ENCODE measurements around the gene ERLIN1. TPM values are rescaled to one million over a fixed set of nuclear protein-coding genes. Genes with fewer than 3 reads are reported as not detected.
A peak's percentile ranks its signal among the peaks of the same experiment; 100 is the strongest.

ERLIN1 gene
- total and polyA plus RNA-seq, 10 of the 15 experiments (the other 5 are each of a cell fraction or from before 2014, with no cell fraction given) = 4.9 to 21.7 (median 13.0) TPM

DNA sequence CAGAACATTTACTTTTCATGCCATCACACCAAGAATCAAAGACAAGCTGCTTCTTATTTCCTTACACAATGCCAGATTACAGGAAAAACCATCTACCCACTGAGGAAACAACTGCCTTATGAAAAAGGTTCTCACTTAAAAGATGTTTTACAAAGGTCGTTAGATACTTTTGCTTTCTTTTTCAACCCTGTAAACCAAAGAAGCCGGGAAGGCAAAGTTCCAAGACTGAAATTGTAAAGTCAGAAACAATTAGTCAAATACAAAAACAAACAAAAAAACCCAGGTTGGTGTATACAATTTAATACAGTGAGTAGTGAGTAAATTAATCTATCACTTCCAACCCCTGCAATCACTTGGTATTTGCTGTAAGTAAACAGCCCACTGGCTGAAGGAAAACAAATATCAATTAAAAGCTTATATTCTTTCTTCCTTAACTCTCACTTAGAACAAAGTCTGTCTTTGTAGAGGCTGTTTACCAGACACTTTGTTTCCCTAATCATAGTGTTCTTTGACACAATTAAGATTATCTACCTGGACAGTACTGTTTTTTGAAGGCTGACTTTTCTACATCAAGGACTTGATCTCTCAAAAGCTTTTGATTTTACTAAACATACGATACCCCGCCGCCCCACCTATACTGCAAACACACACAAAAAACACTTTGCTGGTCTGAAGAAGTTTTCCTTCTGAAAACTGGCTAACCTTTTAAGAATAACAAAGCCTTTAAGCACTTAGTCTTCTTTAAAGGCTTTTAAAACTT lies 18.1 kb downstream of the ERLIN1 start:
- H4K20me1 ChIP-seq (ENCODE audit: control insufficient read depth, insufficient read depth) = no peaks in the 10 kb centered on the region
- no peaks in the 10 kb centered on the region; the same call in 1 of the 2 replicates for H3K79me2 ChIP-seq (ENCODE audit: control insufficient read depth, insufficient read depth, low read length)
- ChIA-PET CTCF (interaction anchor here (0.7 to 1.1 kb wide), 2 partner anchors 13 to 191 kb away, joined by 3 read pairs; no protein-coding TSS in a partner anchor), SMC1A (ENCODE audit: uncharacterized antibody, unreplicated experiment) (interaction anchor here (1.3 to 1.5 kb wide), 3 partner anchors 12 to 17 kb away, joined by 3 to 6 read pairs (median 5); no protein-coding TSS in a partner anchor), RAD21 (ENCODE audit: unreplicated experiment) (no interaction called here), POLR2A (interaction anchor here (0.6 to 1.2 kb wide), 3 partner anchors 8 to 47 kb away, joined by 3 to 5 read pairs (median 3); no protein-coding TSS in a partner anchor)
- no peaks in the 10 kb centered on the region for H3K27me3 ChIP-seq (replicated peaks in 1 of 2; ENCODE audit: control insufficient read depth in 2 of 2, insufficient read depth in 2 of 2, low read length in 1 of 2)
- FAIRE-seq (peak; percentile 7), DNase-seq (ENCODE audit: low read depth, low spot score) (no peak), ATAC-seq (no peak; the same call in 2 of the 3 replicates)
- TF ChIP-seq, protein P1, sequence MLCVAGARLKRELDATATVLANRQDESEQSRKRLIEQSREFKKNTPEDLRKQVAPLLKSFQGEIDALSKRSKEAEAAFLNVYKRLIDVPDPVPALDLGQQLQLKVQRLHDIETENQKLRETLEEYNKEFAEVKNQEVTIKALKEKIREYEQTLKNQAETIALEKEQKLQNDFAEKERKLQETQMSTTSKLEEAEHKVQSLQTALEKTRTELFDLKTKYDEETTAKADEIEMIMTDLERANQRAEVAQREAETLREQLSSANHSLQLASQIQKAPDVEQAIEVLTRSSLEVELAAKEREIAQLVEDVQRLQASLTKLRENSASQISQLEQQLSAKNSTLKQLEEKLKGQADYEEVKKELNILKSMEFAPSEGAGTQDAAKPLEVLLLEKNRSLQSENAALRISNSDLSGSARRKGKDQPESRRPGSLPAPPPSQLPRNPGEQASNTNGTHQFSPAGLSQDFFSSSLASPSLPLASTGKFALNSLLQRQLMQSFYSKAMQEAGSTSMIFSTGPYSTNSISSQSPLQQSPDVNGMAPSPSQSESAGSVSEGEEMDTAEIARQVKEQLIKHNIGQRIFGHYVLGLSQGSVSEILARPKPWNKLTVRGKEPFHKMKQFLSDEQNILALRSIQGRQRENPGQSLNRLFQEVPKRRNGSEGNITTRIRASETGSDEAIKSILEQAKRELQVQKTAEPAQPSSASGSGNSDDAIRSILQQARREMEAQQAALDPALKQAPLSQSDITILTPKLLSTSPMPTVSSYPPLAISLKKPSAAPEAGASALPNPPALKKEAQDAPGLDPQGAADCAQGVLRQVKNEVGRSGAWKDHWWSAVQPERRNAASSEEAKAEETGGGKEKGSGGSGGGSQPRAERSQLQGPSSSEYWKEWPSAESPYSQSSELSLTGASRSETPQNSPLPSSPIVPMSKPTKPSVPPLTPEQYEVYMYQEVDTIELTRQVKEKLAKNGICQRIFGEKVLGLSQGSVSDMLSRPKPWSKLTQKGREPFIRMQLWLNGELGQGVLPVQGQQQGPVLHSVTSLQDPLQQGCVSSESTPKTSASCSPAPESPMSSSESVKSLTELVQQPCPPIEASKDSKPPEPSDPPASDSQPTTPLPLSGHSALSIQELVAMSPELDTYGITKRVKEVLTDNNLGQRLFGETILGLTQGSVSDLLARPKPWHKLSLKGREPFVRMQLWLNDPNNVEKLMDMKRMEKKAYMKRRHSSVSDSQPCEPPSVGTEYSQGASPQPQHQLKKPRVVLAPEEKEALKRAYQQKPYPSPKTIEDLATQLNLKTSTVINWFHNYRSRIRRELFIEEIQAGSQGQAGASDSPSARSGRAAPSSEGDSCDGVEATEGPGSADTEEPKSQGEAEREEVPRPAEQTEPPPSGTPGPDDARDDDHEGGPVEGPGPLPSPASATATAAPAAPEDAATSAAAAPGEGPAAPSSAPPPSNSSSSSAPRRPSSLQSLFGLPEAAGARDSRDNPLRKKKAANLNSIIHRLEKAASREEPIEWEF (IDR thresholded peaks at IDR 0.05; ENCODE audit: insufficient replicate concordance, low read depth, low read length) = no peak
- TF ChIP-seq, protein P2, sequence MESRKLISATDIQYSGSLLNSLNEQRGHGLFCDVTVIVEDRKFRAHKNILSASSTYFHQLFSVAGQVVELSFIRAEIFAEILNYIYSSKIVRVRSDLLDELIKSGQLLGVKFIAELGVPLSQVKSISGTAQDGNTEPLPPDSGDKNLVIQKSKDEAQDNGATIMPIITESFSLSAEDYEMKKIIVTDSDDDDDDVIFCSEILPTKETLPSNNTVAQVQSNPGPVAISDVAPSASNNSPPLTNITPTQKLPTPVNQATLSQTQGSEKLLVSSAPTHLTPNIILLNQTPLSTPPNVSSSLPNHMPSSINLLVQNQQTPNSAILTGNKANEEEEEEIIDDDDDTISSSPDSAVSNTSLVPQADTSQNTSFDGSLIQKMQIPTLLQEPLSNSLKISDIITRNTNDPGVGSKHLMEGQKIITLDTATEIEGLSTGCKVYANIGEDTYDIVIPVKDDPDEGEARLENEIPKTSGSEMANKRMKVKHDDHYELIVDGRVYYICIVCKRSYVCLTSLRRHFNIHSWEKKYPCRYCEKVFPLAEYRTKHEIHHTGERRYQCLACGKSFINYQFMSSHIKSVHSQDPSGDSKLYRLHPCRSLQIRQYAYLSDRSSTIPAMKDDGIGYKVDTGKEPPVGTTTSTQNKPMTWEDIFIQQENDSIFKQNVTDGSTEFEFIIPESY (IDR thresholded peaks at IDR 0.05) = no peak
- TF ChIP-seq TCF3 (IDR thresholded peaks at IDR 0.05; ENCODE audit: borderline replicate concordance, insufficient read depth, low read depth, low read length) (no peak), NBN (IDR thresholded peaks at IDR 0.05) (no peak), IKZF2 (IDR thresholded peaks at IDR 0.05) (0 out of 4 replicates have a peak, but pooled peaks of 1 of the 2 experiments have one; percentile 15)
- TF ChIP-seq, protein P3, sequence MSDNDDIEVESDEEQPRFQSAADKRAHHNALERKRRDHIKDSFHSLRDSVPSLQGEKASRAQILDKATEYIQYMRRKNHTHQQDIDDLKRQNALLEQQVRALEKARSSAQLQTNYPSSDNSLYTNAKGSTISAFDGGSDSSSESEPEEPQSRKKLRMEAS (IDR thresholded peaks at IDR 0.05; ENCODE audit: low read depth, low read length) = no peak
- TF ChIP-seq, protein P4, sequence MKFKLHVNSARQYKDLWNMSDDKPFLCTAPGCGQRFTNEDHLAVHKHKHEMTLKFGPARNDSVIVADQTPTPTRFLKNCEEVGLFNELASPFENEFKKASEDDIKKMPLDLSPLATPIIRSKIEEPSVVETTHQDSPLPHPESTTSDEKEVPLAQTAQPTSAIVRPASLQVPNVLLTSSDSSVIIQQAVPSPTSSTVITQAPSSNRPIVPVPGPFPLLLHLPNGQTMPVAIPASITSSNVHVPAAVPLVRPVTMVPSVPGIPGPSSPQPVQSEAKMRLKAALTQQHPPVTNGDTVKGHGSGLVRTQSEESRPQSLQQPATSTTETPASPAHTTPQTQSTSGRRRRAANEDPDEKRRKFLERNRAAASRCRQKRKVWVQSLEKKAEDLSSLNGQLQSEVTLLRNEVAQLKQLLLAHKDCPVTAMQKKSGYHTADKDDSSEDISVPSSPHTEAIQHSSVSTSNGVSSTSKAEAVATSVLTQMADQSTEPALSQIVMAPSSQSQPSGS (IDR thresholded peaks at IDR 0.05; ENCODE audit: low read length) = no peak
- H2AFZ ChIP-seq (ENCODE audit: control insufficient read depth, low read depth, low read length) = peak overlapping the region; percentile 16; the same call in 1 of the 2 replicates
- H3K27ac ChIP-seq (ENCODE audit: control insufficient read depth, insufficient read depth) = peak overlapping the region; percentile 40
- H3K4me2 ChIP-seq (ENCODE audit: control insufficient read depth, insufficient read depth) = peak overlapping the region; percentile 52
- intact Hi-C loops (cut with micrococcal nuclease; ENCODE audit: unreplicated experiment) = no loop called here
- peaks cover 3% of the 10 kb centered on the region; the same call in 1 of the 2 replicates for H3K4me1 ChIP-seq (ENCODE audit: control insufficient read depth, insufficient read depth, low read length)
- BruUV-seq (replicated peaks) = no TSS peak
- H3K36me3 ChIP-seq (ENCODE audit: control insufficient read depth in 2 of 2, insufficient read depth in 2 of 2, low read length in 1 of 2) = peaks cover 0 to 19% of the 10 kb centered on the region in 2 experiments; a peak in 2 of 4 replicates
- H3K9me3 ChIP-seq (replicated peaks; ENCODE audit: control insufficient read depth, insufficient read depth, low read length) = peaks cover 4% of the 10 kb centered on the region
- peak overlapping the region; percentile 2; the same call in 1 of the 2 replicates for H3K4me3 ChIP-seq
- H3K9ac ChIP-seq (ENCODE audit: control insufficient read depth, insufficient read depth, low read length) = peak overlapping the region; percentile 15; the same call in 1 of the 2 replicates
- 74% methylated on average over 5 of the region's 5 CpGs for WGBS (ENCODE audit: insufficient coverage, insufficient replicate concordance, low lambda C conversion rate, missing lambda C conversion rate)
- in situ Hi-C loops (cut with MboI) = no loop called here
